ENCODE measurements around the gene ATP5ME. TPM values are rescaled to one million over a fixed set of nuclear protein-coding genes. Genes with fewer than 3 reads are reported as not detected.
A peak's percentile ranks its signal among the peaks of the same experiment; 100 is the strongest.

Gene ATP5ME
- total and polyA plus RNA-seq, 2 of the 13 experiments (the other 11 are each of a cell fraction or from before 2014, with no cell fraction given): 305 to 753 TPM

GRCh38 chr4:721261-722168 lies 47.4 kb upstream of the ATP5ME start:
- Histone ChIP-seq H3K27me3 (ENCODE audit: control insufficient read depth in 1 of 2, insufficient read depth in 2 of 2, low read length in 2 of 2) (no peaks in the 10 kb centered on the region; a peak in 1 of 5 replicates), H3K9ac (ENCODE audit: insufficient read depth, low read depth, low read length) (no peak overlapping the region), H3K9me3 (ENCODE audit: low read length) (no peaks in the 10 kb centered on the region), H3K4me2 (ENCODE audit: low read depth, low read length) (no peak overlapping the region), H3K79me2 (ENCODE audit: insufficient read depth, low read length) (peaks cover 38% of the 10 kb centered on the region), H2AFZ (ENCODE audit: low read length) (no peak overlapping the region), H3K27ac (ENCODE audit: extremely low read length, insufficient read depth, low read length) (no peak overlapping the region), H4K20me1 (ENCODE audit: insufficient read depth, low read length) (peaks cover 37% of the 10 kb centered on the region; the same call in 1 of the 2 replicates), H3K4me1 (ENCODE audit: insufficient read depth, low read length) (peaks cover 17% of the 10 kb centered on the region), H3K4me3 (replicated peaks in 1 of 3; ENCODE audit: insufficient read depth in 1 of 3, low read depth in 2 of 3, low read length in 3 of 3) (no peak overlapping the region), H3K36me3 (replicated peaks in 1 of 2; ENCODE audit: control insufficient read depth in 1 of 2, insufficient read depth in 2 of 2, low read length in 2 of 2) (peaks cover 2% of the 10 kb centered on the region in 2 experiments; a peak in 1 of 5 replicates)
- intact Hi-C loops (cut with micrococcal nuclease; ENCODE audit: unreplicated experiment): loop anchor here (5.0 kb wide), 1 partner anchor 34 kb away; the partner anchor contains the start of gene SLC49A3
- BruUV-seq (replicated peaks): no TSS peak
- 96% methylated on average over 30 of the region's 31 CpGs for WGBS (ENCODE audit: low lambda C conversion rate)
- DNase-seq (ENCODE audit: low spot score) (no peak), ATAC-seq (no peak), FAIRE-seq (no peak)
- POLR2A ChIA-PET: no interaction called here
- in situ Hi-C loops (cut with HindIII; ENCODE audit: extremely low pct_ligation_motif_present, low pct_unique_long_range_greater_than_20kb): no loop called here
- peak; percentile 32 for TF ChIP-seq AGO2 (optimal IDR thresholded peaks at IDR 0.05; ENCODE audit: low read depth, low read length)
- TF ChIP-seq MYC (CRISPR knock-in tag; IDR thresholded peaks at IDR 0.05; ENCODE audit: borderline replicate concordance): no peak
- TF ChIP-seq YEATS4 (CRISPR knock-in tag; IDR thresholded peaks at IDR 0.05; ENCODE audit: borderline replicate concordance): no peak
- no peak for TF ChIP-seq ZNF160 (CRISPR knock-in tag; IDR thresholded peaks at IDR 0.05)
- TF ChIP-seq HNRNPH1 (optimal IDR thresholded peaks at IDR 0.05; ENCODE audit: low read depth, low read length): no peak
- CTCF ChIA-PET (ENCODE audit: low intra/inter-chr PET ratio, low total read pairs): no interaction called here

DNA sequence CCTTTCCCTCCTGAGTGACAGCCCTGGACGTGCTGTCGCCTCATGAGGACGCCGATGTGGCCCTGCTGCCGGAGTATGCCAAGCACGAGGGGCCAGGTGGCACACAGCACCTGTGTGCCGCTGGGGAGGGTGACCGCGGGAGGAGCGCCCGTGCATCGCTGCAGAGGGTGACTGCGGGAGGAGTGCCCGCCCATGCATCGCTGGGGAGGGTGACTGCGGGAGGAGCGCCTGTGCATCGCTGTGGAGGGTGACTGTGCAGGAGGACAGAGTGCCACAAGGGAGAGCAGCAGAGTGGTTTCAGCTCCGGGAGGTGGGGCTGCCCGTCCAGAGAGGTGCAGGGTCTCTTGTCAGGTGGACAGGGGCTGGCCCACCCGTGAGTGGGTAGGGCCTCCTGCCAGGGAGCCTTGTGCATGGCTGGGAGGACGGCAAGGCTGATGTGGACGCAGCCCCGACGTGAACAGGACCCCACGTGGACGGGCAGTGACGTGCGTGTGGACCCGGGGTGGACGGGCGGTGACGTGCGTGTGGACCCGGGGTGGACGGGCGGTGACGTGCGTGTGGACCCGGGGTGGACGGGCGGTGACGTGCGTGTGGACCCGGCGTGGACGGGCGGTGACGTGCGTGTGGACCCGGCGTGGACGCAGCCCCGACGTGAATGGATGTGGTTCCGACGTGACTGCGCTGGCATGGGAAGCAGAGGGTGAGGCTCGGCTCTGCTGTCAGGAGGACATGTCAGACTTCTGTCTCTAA lies 46.2 kb upstream of the ATP5ME start:
- WGBS (ENCODE audit: low lambda C conversion rate): 97% methylated on average over 59 of the region's 59 CpGs
- Histone ChIP-seq H3K27ac (ENCODE audit: extremely low read length, insufficient read depth, low read length) (no peak overlapping the region), H4K20me1 (ENCODE audit: insufficient read depth, low read length) (peaks cover 34% of the 10 kb centered on the region; the same call in 1 of the 2 replicates), H3K27me3 (ENCODE audit: control insufficient read depth in 1 of 2, insufficient read depth in 2 of 2, low read length in 2 of 2) (no peaks in the 10 kb centered on the region; a peak in 1 of 5 replicates), H3K4me2 (ENCODE audit: low read depth, low read length) (no peak overlapping the region), H3K79me2 (ENCODE audit: insufficient read depth, low read length) (peaks cover 34% of the 10 kb centered on the region), H3K4me3 (replicated peaks in 1 of 3; ENCODE audit: insufficient read depth in 1 of 3, low read depth in 2 of 3, low read length in 3 of 3) (no peak overlapping the region), H2AFZ (ENCODE audit: low read length) (no peak overlapping the region), H3K4me1 (ENCODE audit: insufficient read depth, low read length) (peaks cover 17% of the 10 kb centered on the region), H3K9ac (ENCODE audit: insufficient read depth, low read depth, low read length) (no peak overlapping the region), H3K36me3 (replicated peaks in 1 of 2; ENCODE audit: control insufficient read depth in 1 of 2, insufficient read depth in 2 of 2, low read length in 2 of 2) (peaks cover 2% of the 10 kb centered on the region in 2 experiments; a peak in 1 of 5 replicates), H3K9me3 (ENCODE audit: low read length) (no peaks in the 10 kb centered on the region)
- BruUV-seq (replicated peaks): no TSS peak
- intact Hi-C loops (cut with micrococcal nuclease; ENCODE audit: unreplicated experiment): loop anchor here (5.0 kb wide), 1 partner anchor 33 kb away; the partner anchor contains the start of gene SLC49A3
- in situ Hi-C loops (cut with HindIII; ENCODE audit: extremely low pct_ligation_motif_present, low pct_unique_long_range_greater_than_20kb): no loop called here
- FAIRE-seq (no peak), DNase-seq (ENCODE audit: low spot score) (no peak), ATAC-seq (no peak)
- TF ChIP-seq NBN (conservative IDR thresholded peaks at IDR 0.05): no peak
- TF ChIP-seq HIVEP1 (CRISPR knock-in tag; IDR thresholded peaks at IDR 0.05): no peak
- TF ChIP-seq, protein P1, sequence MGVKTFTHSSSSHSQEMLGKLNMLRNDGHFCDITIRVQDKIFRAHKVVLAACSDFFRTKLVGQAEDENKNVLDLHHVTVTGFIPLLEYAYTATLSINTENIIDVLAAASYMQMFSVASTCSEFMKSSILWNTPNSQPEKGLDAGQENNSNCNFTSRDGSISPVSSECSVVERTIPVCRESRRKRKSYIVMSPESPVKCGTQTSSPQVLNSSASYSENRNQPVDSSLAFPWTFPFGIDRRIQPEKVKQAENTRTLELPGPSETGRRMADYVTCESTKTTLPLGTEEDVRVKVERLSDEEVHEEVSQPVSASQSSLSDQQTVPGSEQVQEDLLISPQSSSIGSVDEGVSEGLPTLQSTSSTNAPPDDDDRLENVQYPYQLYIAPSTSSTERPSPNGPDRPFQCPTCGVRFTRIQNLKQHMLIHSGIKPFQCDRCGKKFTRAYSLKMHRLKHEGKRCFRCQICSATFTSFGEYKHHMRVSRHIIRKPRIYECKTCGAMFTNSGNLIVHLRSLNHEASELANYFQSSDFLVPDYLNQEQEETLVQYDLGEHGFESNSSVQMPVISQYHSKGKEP (CRISPR knock-in tag; IDR thresholded peaks at IDR 0.05): no peak
- TF ChIP-seq ZBTB38 (CRISPR knock-in tag; IDR thresholded peaks at IDR 0.05): 0 out of 2 replicates have a peak, but pooled peaks have one; percentile 24
- 0 out of 2 replicates have a peak, but pooled peaks have one; percentile 56 for TF ChIP-seq DNMT1 (CRISPR knock-in tag; IDR thresholded peaks at IDR 0.05)
- POLR2A ChIA-PET: no interaction called here
- CTCF ChIA-PET (ENCODE audit: low intra/inter-chr PET ratio, low total read pairs): no interaction called here

Measured in HepG2 (cell line).